Caco-2 (cell line): ENCODE results near the gene EMC8. TPM values are rescaled to one million over a fixed set of nuclear protein-coding genes. Genes with fewer than 3 reads are reported as not detected.

ENCODE experiments used
- Bru-seq: library from RNA; stranded (reverse); fragments of 400-500 nt; gene quantifications from one replicate; lab custom pipeline; 2021; lab: Mats Ljungman, UMichigan
- BruChase-seq, 2 experiments: library from RNA; stranded (reverse); fragments of 400-500 nt; gene quantifications; one replicate each; lab custom pipeline; 2021; lab: Mats Ljungman, UMichigan
- BruUV-seq: library from RNA; stranded (reverse); fragments of 400-500 nt; replicated peaks from 2 replicates; lab custom pipeline; 2021; lab: Mats Ljungman, UMichigan
- CTCF ChIA-PET: fragments of 300-600 bp; sonication (Branson Sonifier 250); formaldehyde crosslinking; loops from one replicate; lab custom pipeline; 2022; ENCODE audit warnings: antibody characterized with exemption; lab: Charles Lee
- POLR2A ChIA-PET: fragments of 300-600 bp; sonication (Branson Sonifier 250); formaldehyde crosslinking; loops from one replicate; lab custom pipeline; 2022; ENCODE audit warnings: antibody characterized with exemption; lab: Charles Lee
- DNase-seq, 2 experiments: peaks; one replicate each; pipeline versions ENCODE4 v3.0.0 to v3.0.0-alpha.2; 2020 to 2022
- H3K27me3 ChIP-seq: replicated peaks from 2 replicates; pipeline ENCODE4 v1.6.0; 2011; ENCODE audit warnings: low read length; ENCODE audit not compliant: control insufficient read depth, insufficient read depth
- H3K36me3 ChIP-seq: 2 replicates; pipeline ENCODE4 v1.5.1; 2011; ENCODE audit warnings: low read length; ENCODE audit not compliant: control insufficient read depth, insufficient read depth
- H3K4me1 ChIP-seq: fragments of 250-450 bp; sonication (Bioruptor Pico); 2 replicates; pipeline ENCODE4 v1.5.1; 2020; ENCODE audit warnings: mild to moderate bottlenecking
- H3K4me3 ChIP-seq: 2 replicates; pipeline ENCODE4 v1.5.1; 2011; ENCODE audit warnings: low read depth, mild to moderate bottlenecking, control low read depth, low read length
- H3K9me3 ChIP-seq: fragments of 250-450 bp; sonication (Bioruptor Pico); 2 replicates; pipeline ENCODE4 v1.5.1; 2020; ENCODE audit warnings: mild to moderate bottlenecking, moderate library complexity
- H3K27ac Mint-ChIP-seq: one replicate; pipeline ENCODE4 v1.8.0; 2022; ENCODE audit warnings: mixed read lengths; ENCODE audit not compliant: unreplicated experiment
- H3K27me3 Mint-ChIP-seq: one replicate; pipeline ENCODE4 v1.8.0; 2022; ENCODE audit warnings: mixed read lengths; ENCODE audit not compliant: insufficient read depth, unreplicated experiment
- H3K36me3 Mint-ChIP-seq: one replicate; pipeline ENCODE4 v1.8.0; 2022; ENCODE audit warnings: mild to moderate bottlenecking, mixed read lengths; ENCODE audit not compliant: insufficient read depth, unreplicated experiment
- H3K4me1 Mint-ChIP-seq: one replicate; pipeline ENCODE4 v1.8.0; 2022; ENCODE audit warnings: low read depth, mixed read lengths; ENCODE audit not compliant: unreplicated experiment
- H3K4me3 Mint-ChIP-seq: one replicate; pipeline ENCODE4 v1.8.0; 2022; ENCODE audit warnings: mild to moderate bottlenecking, moderate library complexity, mixed read lengths; ENCODE audit not compliant: unreplicated experiment
- H3K9me3 Mint-ChIP-seq: one replicate; pipeline ENCODE4 v1.8.0; 2022; ENCODE audit warnings: mixed read lengths; ENCODE audit not compliant: unreplicated experiment
- intact Hi-C: fragments of 100-400 bp; cut with micrococcal nuclease; formaldehyde crosslinking; loops from one replicate; pipeline ENCODE4 v1.10.0; 2022; ENCODE audit not compliant: unreplicated experiment
- long read RNA-seq: library from polyadenylated mRNA; stranded (forward); transcript quantifications from one replicate; pipeline ENCODE4 v2.0.0, GENCODE V29; 2022
- total RNA-seq: library from RNA; stranded (reverse); gene quantifications from 2 replicates; pipeline ENCODE4 v1.2.3, GENCODE V29; 2022
- TF ChIP-seq, protein P1 (sequence below), 2 experiments: fragments of 200-600 bp in 1 of 2; IDR thresholded peaks; 1 replicate in 1 of 2; 2 replicates in 1 of 2; pipeline versions ENCODE4 v1.5.1 to v1.8.0; 2011 to 2022; ENCODE audit warnings: antibody characterized with exemption in 1 of 2, control low read depth in 1 of 2, inconsistent platforms in 1 of 2, low read depth in 1 of 2, low read length in 1 of 2, mild to moderate bottlenecking in 1 of 2, moderate library complexity in 1 of 2; ENCODE audit not compliant: insufficient read depth in 1 of 2, severe bottlenecking in 1 of 2, unreplicated experiment in 1 of 2

The EMC8 gene
- total RNA-seq (86.7 and 94.7 TPM in 2 replicates), Bru-seq, nascent RNA (percentile 91 among the genes with signal in this experiment), BruChase-seq, experiment 1, labeled RNA remaining after a 2-hour chase (percentile 87 among the genes with signal in this experiment), BruChase-seq, experiment 2, labeled RNA remaining after a 6-hour chase (percentile 87 among the genes with signal in this experiment)
- long read RNA-seq, transcript EMC8-201 (5 exons, 1,962 nt) = major isoform, 221 of 250 reads
- long read RNA-seq, transcript EMC8-202 (4 exons, 1,935 nt) = minor isoform, 12 of 250 reads
- long read RNA-seq, partial matches to known transcripts = 7 of 250 reads
- long read RNA-seq, other reads (novel, unspliced or antisense) = 9 of 250 reads

DNA sequence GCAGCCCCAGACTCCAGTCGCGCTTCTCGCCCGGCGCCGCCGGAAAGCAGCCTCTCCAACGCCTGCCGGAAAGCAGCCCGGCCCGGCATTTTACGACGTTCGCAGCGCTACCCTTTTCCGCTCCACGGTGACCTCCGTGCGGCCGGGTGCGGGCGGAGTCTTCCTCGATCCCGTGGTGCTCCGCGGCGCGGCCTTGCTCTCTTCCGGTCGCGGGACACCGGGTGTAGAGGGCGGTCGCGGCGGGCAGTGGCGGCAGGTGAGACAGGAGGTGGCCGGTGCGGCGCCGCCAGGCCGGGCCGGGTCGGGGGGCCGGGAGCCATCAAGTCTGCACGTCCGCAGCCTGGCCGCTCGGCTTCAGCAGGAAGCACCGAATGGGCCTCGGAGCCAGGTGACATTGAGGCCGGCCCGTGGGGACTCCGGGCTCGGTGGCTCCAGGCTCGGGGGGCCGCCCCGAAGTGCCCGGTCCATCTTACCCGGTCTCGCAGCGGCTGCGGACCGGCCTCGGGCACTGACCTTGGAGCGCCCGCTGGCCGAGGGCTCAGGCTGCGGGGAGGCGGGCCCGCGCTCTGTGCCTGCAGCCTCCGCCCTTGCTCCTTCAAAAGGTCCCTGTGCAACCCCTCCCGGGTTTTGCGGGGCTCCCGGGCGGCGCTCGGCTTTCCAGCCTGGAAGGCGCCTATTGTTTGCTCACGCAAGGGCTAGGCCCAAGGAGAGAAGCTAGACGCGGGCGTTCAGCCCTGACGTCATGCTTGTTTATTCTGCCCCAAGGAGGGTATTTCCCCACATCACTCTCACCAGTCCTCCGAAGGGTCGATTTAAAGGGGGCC lies at the start of gene EMC8, which contains the start of gene COX4I1:
Gene EMC8, minus strand, starts transcription at position 48 of the 824 bp plus-strand sequence. CDS start 249 bp downstream, outside the sequence.
Gene COX4I1, plus strand, starts transcription at position 199 of the 824 bp plus-strand sequence. CDS start 1,511 bp downstream, outside the sequence.
- Histone ChIP-seq H3K27me3 (no peaks in the 10 kb centered on the region), H3K9me3 (no peaks in the 10 kb centered on the region), H3K4me1 (peaks cover 6% of the 10 kb centered on the region; the same call in 1 of the 2 replicates), H3K4me3 (peak within 1 kb of the TSS; percentile 77), H3K36me3 (peaks cover 7% of the 10 kb centered on the region; the same call in 1 of the 2 replicates)
- Mint-ChIP-seq H3K4me1 (peaks cover 10% of the 10 kb centered on the region), H3K36me3 (peaks cover 96% of the 10 kb centered on the region), H3K9me3 (no peaks in the 10 kb centered on the region), H3K27me3 (no peaks in the 10 kb centered on the region), H3K4me3 (peak within 1 kb of the TSS; percentile 94), H3K27ac (peak within 1 kb of the TSS; percentile 88)
- intact Hi-C loops = no loop called here
- no TSS peak for BruUV-seq
- ChIA-PET POLR2A (interaction anchor here (0.5 kb wide), 1 partner anchor 72 kb away, joined by 5 read pairs; no protein-coding TSS in a partner anchor), CTCF (interaction anchor here (1.0 kb wide), 1 partner anchor 95 kb away, joined by 3 read pairs; no protein-coding TSS in a partner anchor)
- TF ChIP-seq, protein P1, sequence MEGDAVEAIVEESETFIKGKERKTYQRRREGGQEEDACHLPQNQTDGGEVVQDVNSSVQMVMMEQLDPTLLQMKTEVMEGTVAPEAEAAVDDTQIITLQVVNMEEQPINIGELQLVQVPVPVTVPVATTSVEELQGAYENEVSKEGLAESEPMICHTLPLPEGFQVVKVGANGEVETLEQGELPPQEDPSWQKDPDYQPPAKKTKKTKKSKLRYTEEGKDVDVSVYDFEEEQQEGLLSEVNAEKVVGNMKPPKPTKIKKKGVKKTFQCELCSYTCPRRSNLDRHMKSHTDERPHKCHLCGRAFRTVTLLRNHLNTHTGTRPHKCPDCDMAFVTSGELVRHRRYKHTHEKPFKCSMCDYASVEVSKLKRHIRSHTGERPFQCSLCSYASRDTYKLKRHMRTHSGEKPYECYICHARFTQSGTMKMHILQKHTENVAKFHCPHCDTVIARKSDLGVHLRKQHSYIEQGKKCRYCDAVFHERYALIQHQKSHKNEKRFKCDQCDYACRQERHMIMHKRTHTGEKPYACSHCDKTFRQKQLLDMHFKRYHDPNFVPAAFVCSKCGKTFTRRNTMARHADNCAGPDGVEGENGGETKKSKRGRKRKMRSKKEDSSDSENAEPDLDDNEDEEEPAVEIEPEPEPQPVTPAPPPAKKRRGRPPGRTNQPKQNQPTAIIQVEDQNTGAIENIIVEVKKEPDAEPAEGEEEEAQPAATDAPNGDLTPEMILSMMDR (IDR thresholded peaks at IDR 0.05; ENCODE audit: insufficient read depth in 1 of 2, low read depth in 1 of 2, low read length in 1 of 2, severe bottlenecking in 1 of 2, unreplicated experiment in 1 of 2) = no peak
- peak; percentile 96 to 97 for DNase-seq

DNA sequence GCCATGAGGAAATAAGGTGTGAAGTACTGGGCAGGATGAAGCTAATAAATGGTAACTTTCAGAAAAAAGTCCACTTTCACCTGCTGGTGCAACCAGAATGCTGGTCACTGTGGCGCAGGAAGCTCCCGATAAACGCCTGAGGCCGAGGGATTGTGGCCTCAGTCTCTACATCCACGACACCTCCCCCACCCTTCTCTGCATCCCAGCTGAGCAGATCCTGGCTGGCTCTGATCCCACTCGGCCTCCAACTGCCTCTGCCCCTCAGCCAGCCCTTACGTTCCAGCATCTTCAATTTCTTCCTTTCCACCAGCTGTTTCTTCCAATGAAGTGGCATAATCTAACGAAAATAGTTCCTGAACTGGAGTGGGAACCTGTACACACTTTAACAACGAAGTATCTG lies 49.6 kb upstream of the EMC8 start:
- ChIA-PET POLR2A (no interaction called here), CTCF (interaction anchor here (0.7 to 1.9 kb wide), 4 partner anchors 12 to 30 kb away, joined by 3 to 10 read pairs (median 9); no protein-coding TSS in a partner anchor)

More for the DNA sequence above, 49.6 kb upstream of the EMC8 start:
- Mint-ChIP-seq H3K4me1 (peaks cover 70% of the 10 kb centered on the region), H3K27me3 (no peaks in the 10 kb centered on the region), H3K27ac (peak overlapping the region; percentile 44), H3K9me3 (peaks cover 3% of the 10 kb centered on the region), H3K36me3 (peaks cover 17% of the 10 kb centered on the region), H3K4me3 (no peak overlapping the region)
- peaks cover 58% of the 10 kb centered on the region for H3K4me1 ChIP-seq
- H3K36me3 ChIP-seq = no peaks in the 10 kb centered on the region
- H3K4me3 ChIP-seq = no peak overlapping the region
- no peaks in the 10 kb centered on the region for H3K9me3 ChIP-seq
- TF ChIP-seq, protein P1 (IDR thresholded peaks at IDR 0.05; ENCODE audit: insufficient read depth in 1 of 2, low read depth in 1 of 2, low read length in 1 of 2, severe bottlenecking in 1 of 2, unreplicated experiment in 1 of 2) = no peak
- no peaks in the 10 kb centered on the region for H3K27me3 ChIP-seq
- intact Hi-C loops = no loop called here
- BruUV-seq = no TSS peak
- DNase-seq = peak in 1 of 2 experiments; percentile 20
